GM21529 (cell line): ENCODE data around the gene UNC45A.

Experiments used
- ATAC-seq: cut with Tn5 transposase; IDR thresholded peaks from one replicate; pipeline ENCODE4 v1.9.1; 2021; ENCODE audit not compliant: unreplicated experiment

Gene UNC45A, protein sequence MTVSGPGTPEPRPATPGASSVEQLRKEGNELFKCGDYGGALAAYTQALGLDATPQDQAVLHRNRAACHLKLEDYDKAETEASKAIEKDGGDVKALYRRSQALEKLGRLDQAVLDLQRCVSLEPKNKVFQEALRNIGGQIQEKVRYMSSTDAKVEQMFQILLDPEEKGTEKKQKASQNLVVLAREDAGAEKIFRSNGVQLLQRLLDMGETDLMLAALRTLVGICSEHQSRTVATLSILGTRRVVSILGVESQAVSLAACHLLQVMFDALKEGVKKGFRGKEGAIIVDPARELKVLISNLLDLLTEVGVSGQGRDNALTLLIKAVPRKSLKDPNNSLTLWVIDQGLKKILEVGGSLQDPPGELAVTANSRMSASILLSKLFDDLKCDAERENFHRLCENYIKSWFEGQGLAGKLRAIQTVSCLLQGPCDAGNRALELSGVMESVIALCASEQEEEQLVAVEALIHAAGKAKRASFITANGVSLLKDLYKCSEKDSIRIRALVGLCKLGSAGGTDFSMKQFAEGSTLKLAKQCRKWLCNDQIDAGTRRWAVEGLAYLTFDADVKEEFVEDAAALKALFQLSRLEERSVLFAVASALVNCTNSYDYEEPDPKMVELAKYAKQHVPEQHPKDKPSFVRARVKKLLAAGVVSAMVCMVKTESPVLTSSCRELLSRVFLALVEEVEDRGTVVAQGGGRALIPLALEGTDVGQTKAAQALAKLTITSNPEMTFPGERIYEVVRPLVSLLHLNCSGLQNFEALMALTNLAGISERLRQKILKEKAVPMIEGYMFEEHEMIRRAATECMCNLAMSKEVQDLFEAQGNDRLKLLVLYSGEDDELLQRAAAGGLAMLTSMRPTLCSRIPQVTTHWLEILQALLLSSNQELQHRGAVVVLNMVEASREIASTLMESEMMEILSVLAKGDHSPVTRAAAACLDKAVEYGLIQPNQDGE

GRCh38 chr15:90934949-90935751, at the start of gene UNC45A:
Gene UNC45A (plus strand): TSS chr15:90935285. CDS start chr15:90935325, 40 bp downstream.
- peak; percentile 64 for ATAC-seq

DNA sequence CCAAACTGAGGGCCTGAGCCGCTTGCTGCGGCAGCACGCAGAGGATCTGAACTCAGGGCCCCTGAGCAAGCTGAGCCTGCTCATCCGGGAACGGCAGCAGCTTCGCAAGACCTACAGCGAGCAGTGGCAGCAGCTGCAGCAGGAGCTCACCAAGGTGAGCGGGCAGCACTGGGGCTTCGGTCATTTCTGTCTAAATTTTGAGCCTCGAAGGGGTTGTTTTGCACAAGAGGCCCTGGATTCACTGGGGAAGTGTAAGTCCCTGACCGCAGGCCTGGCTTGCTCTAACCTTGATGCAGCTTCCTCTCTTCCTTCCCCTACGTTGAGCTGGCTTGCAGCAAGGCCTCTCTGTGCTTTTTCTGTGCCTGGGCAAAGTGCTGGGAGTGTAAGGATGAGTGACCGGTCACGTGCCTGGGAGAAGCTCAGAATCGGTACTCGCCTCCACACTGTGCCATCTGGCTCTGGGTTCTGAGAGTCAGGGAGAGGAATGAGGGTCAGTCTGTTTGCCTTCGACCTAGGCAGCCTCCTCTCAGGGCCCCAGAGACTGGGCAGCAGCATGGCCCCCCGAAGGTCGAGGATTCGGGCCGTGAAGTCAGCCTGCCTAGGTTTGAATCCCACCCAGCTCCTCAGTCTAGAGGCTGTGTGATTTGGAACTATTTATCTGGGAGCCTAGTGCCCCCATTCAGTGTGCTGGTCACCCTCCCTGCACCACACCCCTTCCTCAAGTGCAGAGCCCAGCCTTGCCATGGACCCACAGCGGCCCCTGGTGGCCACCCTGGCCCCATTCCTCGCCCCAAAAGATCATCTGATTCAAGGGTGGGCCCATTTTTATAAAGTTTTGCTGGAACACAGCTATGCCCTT, 49.4 kb upstream of the UNC45A start:
- no peak for ATAC-seq

- ATAC-seq, result no peak
These were observed 48.8 kb upstream of the UNC45A start for GRCh38 chr15:90886291-90886614.

DNA sequence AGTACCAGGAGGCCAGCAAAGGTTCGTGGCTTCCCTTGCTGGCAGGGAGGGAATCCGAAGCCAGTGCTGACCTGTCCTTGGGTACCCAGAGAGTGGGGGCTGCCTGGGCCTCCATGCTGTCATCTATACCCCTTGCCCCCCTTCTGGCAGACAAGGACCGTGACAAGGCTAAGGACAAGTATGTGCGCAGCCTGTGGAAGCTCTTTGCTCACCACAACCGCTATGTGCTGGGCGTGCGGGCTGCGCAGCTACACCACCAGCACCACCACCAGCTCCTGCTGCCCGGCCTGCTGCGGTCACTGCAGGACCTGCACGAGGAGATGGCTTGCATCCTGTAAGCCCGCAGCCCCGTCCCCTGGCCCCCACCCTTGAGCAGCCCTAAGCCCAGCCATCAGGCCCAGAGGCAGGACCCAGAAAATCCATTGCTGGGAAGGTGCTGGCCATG, 48.0 kb upstream of the UNC45A start:
- no peak for ATAC-seq

- no peak for ATAC-seq
These were observed 45.8 kb upstream of the UNC45A start for GRCh38 chr15:90889313-90889730.

- no peak for ATAC-seq
These were observed 45.2 kb upstream of the UNC45A start for GRCh38 chr15:90889736-90890456.

- no peak for ATAC-seq
These were observed 44.2 kb upstream of the UNC45A start for GRCh38 chr15:90890839-90891238.

GRCh38 chr15:90891346-90891949, 43.6 kb upstream of the UNC45A start:
- no peak for ATAC-seq

- ATAC-seq, result no peak
These were observed 43.1 kb upstream of the UNC45A start for GRCh38 chr15:90892023-90892422.

GRCh38 chr15:90892498-90893174, 42.4 kb upstream of the UNC45A start:
- ATAC-seq, result no peak

DNA sequence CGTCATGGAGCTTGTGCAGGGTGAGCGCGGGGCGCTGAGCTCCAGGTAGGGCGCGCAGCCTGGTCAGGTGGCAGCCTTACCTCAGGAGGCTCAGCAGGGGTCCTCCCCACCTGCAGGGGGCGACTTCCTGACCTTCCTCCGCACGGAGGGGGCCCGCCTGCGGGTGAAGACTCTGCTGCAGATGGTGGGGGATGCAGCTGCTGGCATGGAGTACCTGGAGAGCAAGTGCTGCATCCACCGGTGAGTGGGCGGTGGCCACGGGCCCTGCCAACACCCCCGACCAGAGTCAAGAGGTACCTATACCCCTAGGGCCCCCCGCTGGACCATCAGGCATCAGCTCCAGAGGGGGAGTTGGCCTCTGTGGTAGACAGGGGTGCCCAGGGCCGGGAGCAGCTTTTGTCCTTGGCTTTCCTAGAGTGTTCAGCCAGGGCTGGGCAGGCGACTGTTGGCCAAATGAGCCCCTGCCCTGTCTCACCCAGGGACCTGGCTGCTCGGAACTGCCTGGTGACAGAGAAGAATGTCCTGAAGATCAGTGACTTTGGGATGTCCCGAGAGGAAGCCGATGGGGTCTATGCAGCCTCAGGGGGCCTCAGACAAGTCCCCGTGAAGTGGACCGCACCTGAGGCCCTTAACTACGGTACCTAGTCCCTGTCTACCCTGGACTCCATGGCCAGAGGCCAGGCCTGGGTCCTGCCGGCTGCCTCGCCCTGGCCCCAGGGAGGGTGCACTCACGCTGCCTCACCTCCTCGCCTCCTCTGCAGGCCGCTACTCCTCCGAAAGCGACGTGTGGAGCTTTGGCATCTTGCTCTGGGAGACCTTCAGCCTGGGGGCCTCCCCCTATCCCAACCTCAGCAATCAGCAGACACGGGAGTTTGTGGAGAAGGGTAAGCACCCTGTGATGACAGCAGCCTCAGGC, 41.7 kb upstream of the UNC45A start:
- ATAC-seq, result no peak

GRCh38 chr15:90895571-90896117, 39.4 kb upstream of the UNC45A start:
- no peak for ATAC-seq

DNA sequence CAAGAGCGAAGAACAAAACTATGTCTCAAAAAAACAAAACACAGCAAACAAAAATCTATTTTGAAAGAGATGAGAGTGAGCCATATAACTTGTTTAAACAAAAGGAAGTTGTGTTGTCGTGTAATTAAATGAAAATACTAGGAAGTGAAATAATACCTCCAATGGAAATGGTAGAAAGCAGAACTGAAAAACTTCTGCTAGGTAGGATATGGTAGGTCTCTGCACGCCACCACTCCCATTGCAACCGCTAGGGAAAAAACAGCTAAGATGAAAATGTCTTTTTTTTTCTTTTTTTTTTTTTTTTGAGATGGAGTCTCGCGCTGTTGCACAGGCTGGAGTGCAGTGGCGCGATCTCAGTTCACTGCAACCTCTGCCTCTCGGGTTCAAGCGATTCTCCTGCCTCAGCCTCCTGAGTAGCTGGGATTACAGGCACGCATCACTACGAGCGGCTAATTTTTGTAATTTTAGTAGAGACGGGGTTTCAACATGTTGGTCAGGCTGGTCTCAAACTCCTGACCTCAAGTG, 37.9 kb upstream of the UNC45A start:
- peak; percentile 75 for ATAC-seq

DNA sequence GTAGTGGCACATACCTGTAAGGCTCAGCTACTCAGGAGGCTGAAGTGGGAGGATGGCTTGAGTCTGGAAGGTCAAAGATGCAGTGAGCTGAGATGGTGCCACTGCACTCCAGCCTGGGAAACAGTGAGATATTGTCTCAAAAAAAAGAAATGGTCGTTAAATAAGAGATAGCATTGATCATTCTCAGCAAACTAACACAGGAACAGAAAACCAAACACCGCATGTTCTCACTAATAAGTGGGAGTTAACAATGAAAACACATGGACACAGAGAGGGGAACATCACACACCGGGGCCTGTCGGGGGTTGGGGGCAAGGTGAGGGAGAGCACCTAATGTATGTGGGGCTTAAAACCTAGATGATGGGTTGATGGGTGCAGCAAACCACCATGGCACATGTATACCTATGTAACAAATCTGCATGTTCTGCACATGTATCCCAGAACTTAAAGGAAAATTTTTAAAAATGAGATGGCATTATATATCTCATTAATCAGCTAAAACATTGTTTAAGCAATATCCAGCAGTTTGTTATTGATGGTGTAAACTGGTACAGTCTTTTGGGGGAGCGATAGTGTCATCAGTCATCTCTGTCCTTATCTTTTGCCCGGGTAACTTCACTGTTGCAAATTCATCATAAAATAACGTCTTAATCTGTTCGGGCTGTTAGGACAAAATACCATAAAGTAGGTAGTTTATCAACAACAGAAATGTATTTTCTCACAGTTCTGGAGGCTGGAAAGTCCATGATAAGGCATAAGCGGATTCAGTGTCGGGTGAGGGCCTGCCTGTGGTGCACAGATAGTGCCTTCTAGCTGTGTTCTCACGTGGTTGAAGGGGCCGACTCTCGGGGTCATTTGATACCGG, 33.7 kb upstream of the UNC45A start:
- ATAC-seq, result no peak

DNA sequence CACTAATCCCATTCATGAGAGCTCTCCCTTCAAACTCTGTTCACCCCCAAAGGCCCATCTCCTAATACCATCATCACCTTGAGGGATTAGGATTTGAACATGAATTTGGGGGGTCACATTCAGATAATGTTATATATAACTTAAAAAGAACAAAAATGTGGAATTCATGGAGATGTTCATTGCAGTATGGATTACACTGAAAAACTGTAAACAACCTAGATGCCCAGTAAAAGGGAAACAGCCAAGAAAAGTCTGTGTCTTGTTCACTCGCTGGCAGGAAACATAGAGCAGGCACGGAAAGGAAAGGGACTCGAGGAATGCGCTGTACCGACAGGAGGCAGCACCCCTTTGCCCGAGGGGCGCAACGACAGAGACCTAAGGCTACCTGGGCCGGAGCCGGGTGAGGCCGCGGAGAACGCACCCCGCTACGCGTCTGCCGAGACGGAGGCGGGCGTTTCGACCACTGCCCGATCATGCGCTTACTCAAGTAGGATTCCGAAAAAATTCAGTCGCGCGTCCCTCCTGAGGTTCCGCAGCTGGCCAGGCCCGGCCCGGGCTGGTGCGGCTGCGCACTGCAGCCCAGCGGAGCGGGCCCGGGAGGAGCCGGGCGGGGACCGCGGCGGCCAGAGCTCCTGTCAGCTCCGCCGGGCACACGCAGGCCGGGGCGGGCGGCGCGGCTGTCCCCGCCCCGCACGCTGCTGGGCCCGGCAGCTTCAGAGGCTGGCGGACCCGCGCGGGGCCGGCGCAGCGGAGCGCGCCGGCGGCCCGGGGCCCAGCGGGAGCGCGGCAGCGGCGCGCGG, 32.8 kb upstream of the UNC45A start:
- peak; percentile 61 for ATAC-seq
